GM21526 (cell line): ENCODE results near the gene SLC37A1.

Source experiments
- ATAC-seq: cut with Tn5 transposase; IDR thresholded peaks from one replicate; pipeline ENCODE4 v1.9.1; 2021; ENCODE audit warnings: moderate library complexity; ENCODE audit not compliant: unreplicated experiment, low FRiP score

Gene SLC37A1

DNA sequence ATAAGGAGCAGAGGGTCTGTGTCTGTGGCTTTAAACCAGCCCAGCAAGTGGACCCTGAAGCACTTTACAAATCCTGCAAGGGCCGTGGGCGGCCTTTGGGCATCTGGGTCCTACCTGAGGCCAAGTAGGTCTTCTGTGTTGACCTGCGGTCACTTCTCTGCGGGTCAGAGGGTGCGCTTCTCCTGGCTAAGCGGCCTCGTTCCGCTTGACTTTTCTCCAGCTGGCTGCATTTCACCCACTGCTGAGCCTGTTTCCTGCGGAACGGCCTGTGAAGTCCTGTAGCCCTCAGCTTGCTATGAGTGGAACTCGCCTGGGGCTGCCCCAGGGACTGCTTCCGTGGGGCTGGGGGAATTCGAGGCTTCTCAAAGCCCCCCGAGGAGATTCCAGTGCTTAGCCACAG is 43.3 kb downstream of the SLC37A1 start:
- ATAC-seq: no peak

DNA sequence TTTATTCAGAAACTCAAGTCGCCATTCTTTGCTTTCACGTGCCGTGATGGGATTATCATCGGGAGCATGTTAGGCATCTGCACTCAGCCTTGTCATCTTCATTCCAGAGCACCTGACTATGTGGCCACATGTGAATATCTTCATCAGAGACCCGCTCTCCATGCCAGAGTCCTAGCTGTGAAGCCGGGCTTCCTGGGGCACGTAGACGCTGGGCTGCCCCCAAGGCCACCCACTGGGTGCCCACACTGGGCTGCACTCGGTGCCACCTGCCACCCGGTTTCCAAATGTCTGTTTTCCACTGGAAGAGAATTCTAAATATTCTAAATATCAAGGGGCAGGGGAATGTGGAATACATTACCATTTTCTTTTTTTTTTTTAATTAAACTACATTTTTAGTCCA is 43.8 kb downstream of the SLC37A1 start:
- no peak for ATAC-seq

DNA sequence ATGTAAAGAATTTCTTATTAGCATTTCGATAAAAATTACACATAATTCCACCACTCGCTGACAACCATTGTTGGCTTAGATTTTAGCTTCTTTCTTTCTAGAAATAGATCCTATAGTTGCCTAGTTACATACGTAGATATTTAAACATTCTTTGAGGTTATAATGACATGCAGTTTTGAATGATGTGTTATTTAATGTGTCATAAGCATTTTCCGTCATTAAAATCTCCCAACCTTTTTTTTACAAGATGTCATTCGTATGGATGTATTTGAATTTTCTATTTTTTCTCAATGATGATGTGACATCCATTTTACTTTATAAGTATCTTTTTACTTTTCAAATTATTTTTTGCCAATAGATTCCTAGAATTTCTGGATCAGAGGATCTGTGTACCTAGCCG is 44.7 kb downstream of the SLC37A1 start:
- no peak for ATAC-seq

DNA sequence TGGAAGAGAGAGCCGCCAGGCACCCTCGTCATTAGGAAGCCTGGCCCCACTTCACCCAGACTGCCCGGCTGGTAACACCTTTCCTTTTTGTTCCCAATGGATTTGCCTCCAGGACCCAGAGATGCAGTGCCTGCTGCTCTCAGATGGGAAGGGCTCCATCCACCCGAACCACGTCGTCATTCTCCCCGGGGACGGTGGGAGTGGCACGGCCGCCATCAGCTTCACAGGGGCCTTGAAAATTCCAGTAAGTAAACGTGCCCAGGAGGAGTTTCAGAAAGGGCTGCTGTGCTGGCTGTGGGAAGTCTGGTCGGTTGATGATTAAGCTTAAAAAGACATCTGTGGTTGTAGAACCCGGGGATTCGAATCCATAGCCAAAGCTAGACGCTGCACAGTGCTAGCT is 45.2 kb downstream of the SLC37A1 start:
- ATAC-seq: no peak

DNA sequence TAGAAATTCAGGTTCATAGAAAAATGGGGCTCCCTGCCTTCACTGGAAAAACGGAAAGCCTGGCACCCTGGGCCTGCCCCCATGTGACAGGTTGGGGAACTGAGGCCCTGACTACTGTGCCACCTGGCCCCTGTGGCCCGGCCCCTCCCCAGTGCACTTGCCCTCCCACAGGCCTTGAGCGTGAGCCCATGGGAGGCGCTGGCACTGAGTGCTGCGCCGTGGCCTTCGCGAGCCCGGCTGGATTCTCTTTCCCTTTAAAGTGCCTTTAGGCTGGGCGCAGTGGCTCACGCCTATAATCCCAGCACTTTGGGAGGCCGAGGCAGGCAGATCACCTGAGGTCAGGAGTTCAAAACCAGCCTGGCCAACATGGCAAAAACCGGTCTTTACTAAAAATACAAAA is 45.7 kb downstream of the SLC37A1 start:
- ATAC-seq: no peak

DNA sequence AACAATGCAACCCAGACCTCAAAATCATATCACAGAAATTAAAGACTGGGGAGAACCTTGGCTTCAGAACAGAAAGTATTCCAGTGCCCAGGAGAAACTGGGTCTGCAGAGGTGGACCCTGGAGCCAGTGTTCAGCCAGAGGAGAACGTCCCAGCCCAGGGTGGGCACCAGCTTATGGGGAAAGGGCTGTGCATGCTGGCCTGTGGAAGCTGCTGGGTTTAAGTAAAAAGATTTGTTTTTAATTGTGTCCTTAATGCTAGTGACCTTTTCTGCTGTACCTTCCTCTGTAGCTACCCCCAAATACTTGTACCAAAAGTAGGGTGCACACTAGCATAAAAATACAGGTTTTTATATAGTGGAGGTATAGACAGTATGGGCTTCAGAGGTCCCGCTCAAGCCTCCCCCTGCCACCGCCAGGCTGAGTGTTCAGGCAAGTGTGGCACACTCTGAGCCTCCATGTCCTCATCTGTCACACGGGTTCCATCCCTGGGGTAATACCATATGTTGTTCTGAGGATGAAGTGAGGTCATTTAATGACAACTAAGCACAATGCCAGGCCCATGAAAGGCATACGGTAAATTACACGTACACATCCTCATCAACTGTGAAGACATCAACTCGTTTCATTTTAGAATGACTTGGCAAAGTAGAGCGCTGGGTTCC is 47.0 kb downstream of the SLC37A1 start:
- no peak for ATAC-seq

DNA sequence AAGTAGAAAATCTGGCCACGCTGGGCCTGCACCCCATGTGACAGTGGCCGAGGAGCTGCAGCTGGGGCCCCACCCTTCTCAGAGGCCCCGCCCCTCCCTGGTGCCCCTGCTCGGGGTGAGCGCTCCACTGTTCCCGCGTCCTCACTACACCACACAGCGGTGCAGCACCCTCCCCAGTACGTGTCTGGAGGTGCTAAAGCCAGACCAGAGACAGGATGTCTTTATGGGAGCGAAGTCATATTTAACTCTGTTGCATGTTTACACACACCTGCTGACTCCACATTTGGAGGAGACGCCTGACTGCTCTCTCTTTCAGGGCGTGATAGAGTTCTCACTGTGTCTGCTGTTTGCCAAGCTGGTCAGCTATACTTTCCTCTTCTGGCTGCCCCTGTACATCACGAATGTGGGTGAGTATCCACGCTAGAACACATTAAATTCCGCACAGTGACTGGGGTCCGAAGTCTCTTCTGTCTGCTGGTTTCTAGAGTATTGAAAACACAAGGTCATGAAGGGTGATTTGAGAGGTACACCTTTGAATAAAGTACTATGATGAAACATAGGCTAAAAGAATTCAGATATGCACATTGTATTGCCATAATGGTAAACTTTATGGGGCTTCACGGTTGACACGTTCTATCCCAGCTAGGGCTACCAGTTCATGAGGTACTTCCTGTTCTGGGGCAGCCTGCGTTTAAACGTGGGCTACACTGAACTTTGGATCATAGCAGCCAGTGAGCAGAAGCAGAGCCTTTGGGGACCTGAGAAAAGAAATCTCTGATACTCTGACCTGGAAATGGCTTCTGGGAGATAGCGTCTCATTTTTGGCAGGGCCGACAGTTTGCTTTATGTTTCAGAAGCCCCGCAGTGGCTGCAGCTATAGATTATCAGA is 48.4 kb downstream of the SLC37A1 start:
- ATAC-seq: no peak

DNA sequence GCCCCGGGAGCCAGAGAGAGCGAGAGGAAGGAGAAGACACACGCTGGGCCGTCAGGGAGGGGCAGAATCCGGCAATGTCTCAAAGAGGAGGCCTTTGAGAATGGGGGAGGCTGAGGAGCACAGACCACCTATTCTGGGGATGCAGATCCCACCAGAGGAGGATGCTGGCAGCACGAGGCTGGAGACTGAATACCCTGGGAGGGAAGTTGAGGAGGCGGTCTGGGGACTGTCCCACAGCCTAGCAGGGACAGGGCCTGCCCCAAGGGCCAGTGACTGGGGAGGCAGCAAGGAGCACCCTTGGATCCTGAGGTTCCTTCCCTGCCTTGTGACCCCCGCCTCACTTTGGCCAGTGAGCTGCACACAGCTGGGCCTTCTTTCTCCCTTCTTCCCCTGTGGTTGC is 49.2 kb downstream of the SLC37A1 start:
- ATAC-seq: no peak

DNA sequence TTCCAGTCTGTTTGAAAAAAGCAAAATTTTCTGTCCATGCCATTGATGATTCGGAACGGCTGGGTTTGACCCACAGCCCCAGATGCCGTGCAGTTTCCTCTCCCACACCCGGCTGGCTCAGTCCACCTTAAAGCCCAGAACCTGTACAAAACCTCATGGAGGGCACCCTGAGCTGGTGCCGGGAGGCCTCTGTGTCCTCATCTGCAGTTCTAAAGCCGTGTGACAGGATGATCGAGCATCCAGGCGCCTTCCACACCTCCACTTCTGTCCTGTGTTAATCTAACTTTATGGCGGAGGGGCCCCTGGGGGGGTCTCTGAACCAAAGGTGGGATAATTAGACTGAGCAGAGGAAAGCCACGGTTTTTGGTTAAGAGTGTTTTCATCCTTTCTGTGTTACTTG is 49.6 kb downstream of the SLC37A1 start:
- ATAC-seq: no peak

DNA sequence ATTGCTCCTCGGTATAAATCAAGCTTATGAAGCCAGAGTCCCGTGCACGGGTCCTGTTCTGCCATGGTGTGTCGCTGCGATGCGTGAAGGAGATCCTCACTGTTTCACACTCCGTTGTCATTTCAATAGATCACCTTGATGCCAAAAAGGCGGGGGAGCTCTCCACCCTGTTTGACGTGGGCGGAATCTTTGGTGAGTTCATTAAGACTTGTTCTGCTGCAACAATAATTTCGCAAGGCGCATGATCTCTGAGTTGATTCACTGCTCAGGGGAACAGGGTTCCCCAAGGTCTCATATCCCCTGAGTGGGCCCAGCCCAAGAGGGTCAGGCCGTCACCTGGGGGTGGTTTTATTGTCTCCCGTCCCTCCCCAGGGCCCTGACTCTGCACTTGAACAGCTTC is 50.0 kb downstream of the SLC37A1 start:
- no peak for ATAC-seq

DNA sequence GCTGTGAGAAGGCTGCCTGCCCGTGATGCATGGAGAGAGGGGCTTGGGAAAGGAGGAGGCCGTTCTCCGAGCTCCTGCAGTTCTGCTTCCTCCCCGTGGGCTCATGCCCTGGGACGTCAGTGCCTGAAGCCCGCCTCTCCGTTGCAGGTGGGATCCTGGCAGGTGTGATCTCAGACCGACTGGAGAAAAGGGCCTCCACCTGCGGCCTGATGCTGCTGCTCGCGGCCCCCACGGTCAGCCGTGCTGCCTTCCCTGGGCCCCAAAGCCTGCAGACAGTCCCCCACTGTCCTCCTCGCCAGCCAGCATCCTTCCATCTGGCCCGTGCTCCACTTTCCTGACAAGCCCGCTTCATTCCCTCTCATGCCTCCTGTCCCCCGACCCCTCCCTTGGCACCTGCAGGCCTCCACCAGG is 50.9 kb downstream of the SLC37A1 start:
- no peak for ATAC-seq

DNA sequence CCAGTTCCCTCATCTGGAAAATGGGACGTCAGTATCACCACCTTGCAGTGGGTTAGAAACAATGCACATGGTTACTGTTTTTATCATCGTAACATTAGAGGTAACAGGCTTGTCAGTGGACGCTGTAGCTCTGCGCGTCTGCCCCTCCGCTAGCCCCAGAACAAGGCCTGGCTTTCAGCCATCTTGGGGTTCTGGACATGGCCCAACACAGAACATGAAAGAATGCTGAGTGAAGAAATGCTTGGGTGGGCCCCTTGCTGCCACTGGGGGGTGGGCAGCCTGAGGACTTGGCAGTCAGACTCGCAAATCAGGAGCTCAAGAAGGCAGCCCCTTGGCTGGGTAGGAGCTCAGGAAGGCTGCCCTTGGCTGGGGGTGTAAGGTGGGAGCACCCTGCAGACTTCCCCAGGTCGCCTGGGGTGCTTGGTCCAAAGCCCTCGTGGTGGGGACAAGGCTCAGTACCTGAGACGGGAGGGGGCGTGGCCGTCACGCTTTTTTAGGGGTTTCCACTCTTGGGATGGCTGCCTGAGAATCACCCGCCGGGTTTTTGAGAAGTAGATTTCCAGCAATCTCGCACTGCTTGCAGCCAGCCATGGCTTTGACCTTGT is 51.7 kb downstream of the SLC37A1 start:
- no peak for ATAC-seq

DNA sequence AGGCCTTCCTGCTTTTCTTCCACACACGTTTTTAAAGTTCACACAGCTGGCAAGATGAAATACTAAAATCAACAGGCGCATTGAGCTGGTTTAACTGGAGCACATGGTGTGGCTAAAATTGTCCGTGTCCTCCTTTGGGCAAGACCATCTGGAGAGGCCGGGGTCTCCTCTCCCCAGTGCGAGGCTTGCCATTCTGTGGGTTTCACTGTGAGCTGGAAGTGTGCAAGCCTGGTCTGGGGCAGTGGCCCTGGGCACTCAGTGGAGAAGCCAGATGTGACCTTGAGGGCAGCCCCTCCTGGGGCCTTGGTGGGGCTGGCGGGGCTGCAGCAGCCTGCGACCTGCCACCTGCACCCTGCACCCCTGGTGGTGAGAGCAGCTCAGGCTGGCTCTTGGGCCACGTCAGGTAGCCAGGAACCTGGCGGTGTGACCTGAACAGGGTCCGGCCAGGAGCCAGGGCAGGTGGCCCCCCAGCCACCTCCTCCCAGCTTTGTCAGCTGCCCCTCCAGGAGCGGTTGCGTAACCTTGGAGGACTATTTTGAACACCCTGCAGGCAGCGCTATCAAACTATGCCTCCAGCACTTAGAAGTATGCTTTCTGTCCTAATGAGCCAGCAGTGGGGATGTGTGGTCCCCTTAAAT is 52.4 kb downstream of the SLC37A1 start:
- ATAC-seq: no peak

DNA sequence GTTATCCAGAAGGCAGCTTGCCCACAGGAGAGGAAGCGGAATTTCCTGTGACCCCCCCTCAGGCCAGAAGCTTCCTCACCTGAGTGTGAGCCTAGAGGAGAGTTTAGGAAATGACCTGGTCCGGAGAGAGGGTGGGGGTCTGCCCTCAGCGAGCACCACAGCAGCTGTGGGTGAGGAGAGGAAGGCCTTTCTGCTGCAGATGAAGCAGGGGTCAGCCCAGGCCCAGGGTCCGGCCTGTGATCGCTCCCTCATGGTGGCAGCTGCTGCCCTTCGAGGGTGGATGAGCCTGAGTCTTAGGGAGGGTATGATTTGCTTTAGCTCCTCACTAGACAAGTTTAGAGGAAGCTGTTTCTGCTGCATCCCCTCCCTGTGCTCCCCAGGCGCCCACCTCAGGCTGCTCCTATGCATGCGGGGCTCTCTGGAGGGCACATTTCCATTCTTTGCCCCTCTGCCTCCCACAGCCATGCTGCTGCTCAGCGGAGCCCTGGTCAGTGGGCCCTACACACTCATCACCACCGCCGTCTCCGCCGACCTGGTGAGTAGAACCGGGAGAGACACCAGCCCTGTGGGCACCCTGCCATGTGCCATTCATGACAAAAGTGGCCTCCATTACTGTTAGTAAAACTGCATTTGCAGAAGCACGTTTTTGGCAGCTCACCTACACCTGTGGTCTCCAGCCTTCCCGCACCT is 53.0 kb downstream of the SLC37A1 start:
- ATAC-seq: no peak

DNA sequence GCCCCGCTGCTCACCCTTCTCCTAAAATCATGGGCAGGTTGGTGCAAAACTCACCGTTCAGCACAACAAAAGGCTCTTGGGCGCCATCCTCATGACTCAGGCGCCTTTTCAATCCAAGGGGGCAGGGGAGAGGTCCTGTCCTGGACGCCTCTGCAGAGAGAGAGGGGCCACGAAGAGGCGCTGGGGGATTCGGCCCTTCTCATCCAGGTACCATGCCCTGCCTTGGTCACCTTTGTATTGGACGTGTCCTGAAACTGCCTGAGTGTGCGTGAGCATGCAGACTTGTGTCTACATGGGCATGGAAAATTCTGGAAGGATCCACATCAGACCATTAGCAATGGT is 53.5 kb downstream of the SLC37A1 start:
- ATAC-seq: no peak

DNA sequence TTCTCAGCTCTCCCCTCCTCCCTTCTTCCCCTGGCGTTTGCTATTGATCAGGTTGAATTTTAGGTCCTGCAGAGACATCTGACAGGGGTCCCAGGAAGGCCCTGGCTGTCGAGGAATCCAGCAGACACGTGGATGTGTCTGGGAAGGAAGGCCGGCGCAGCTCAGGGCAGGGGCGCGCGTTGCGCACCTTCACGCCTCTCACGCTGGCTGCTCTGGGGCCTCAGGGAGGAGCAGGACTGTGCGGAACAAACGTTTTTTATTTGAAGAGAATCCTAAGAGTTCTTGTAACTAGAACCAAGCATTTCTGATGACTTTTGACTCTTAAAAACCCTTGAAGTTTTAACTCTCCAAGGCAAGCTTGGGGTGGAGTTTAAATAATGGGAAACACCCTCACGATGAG is 54.2 kb downstream of the SLC37A1 start:
- no peak for ATAC-seq

DNA sequence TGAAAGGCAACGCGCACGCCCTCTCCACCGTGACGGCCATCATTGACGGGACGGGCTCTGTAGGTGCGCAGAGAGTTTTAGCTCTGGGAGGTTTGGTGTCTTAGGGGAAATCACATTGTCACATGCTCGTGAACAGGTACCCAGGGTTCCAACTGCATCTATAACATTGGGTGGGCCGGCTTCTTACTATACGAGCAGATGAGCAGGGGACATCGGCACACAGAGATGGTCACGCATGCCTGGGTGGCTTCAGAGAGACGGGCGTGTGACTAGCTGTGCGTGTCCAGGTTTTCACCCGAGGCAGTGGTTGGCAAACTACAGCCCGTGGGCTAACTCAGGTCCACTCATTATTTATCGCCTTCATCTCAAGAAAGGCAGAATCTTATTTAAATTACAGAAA is 54.7 kb downstream of the SLC37A1 start:
- ATAC-seq: no peak

DNA sequence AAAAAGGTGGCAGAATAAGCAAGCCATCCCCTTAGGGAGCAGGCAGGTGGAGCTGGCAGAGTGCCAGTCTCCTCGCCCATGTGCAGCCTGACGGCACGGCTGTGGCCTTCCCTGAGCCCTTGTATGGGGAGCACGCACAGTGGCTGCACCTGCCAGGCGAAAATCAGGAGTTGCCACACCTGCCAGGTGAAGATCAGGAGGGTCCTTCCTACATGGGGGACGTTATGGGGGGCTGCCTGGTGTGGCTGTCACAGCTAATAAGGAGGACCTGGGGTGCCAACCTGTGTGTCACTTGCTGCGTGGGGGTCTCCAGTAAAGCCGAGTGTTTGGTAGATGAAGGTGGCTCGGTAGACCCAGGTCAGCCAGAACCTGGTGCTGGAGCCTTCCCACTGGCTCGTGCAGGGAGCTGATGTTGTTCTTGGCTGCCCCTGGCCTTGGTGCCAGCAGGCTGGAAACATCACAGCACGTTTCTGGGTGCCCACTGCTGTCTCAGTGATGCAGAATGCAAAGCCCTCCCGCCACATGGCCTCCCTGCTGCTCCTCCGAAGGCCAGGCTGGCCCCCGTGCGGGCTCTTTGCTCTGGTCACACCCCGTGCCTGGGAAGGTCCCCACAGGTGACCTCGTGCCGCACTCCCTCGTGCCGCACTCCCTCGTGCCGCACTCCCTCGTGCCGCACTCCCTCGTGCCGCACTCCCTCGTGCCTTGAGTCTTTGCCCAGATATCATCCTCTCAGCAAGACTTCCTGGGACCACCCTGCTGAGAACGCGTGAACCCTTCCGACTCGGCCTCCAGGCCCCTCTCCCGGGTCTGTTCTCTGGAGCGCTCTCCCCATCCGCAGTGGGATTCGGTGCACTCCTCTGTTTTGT is 55.4 kb downstream of the SLC37A1 start:
- no peak for ATAC-seq

DNA sequence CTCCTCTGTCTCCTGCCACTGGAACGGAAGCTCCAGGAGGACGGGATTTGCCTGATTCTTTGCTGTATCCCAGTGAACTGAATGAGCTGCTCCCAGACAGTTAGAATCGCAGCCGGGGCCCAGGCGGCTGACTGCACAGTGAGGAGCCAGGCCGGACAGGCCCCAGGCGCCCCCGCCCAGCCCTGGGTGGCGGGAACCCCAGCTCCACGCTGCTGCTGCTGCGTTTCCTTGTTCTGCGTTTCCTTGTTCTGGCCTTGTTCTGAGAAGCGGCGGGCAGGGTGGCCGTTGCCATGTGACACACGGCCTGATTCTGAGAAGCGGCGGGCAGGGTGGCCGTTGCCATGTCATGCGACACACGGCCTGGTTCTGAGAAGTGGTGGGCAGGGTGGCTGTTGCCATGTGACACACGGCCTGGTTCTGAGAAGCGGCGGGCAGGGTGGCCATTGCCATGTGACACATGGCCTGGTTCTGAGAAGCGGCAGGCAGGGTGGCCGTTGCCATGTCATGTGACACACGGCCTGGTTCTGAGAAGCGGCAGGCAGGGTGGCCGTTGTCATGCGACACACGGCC is 56.2 kb downstream of the SLC37A1 start:
- ATAC-seq: no peak

DNA sequence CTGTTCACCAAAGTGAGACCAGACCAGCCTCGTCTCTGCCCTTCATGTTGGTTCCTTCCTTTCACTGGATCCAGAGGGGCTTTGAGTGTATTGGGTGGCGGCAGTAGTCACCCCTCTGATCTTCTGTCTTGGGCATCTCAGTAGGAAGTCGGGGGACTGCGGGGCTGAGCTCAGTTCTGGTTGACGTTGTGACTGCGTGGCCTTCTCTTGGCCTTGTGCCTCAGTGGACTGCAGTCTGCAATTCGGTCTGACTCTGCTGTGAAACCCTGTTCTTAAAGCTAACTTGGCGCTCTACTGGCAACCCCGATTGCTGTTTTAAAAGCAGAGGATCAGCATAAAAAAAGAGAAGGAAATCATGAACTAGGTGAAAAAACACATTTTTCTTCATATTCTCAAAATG is 56.7 kb downstream of the SLC37A1 start:
- ATAC-seq: no peak
